KOPT-K1 (cell line): Measurements from ENCODE around the gene GATA5.

ENCODE experiments used
- H3K27ac ChIP-seq: fragments of 200-600 bp; sonication (generic); 2 replicates; pipeline ENCODE4 v1.5.1; 2016; ENCODE audit warnings: antibody characterized with exemption, mild to moderate bottlenecking, low read depth, low read length; ENCODE audit not compliant: poor library complexity, severe bottlenecking
- H3K36me3 ChIP-seq: fragments of 200-600 bp; sonication (generic); 2 replicates; pipeline ENCODE4 v1.5.1; 2017; ENCODE audit warnings: antibody characterized with exemption, mild to moderate bottlenecking, low read length, moderate library complexity; ENCODE audit not compliant: insufficient read depth
- H3K9me3 ChIP-seq: fragments of 200-600 bp; sonication (generic); 2 replicates; pipeline ENCODE4 v1.5.1; 2017; ENCODE audit warnings: antibody characterized with exemption, low read length, mild to moderate bottlenecking; ENCODE audit not compliant: insufficient read depth, poor library complexity, severe bottlenecking

The GATA5 gene

DNA sequence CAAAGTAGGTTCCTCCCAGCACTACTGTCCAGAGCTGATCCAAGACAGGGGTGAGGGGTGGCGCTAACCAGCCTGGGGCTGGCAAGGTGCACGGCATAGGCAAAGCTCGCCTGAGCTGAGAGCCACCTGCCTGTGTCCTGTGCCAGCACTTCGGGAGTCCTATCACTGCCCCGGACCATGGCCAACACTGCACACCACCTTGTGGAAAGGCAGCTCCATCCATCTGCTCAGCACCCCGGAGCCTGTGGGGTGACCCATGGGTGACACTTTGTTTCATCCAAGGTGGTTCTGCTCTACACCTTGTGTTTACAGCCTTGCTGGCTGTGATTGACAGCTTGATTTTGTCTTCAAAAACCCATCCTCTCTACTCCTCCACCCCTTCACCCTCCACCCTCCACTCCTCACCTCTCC is 32.9 kb upstream of the GATA5 start:
- Histone ChIP-seq H3K36me3 (no peaks in the 10 kb centered on the region), H3K27ac (no peak overlapping the region), H3K9me3 (no peaks in the 10 kb centered on the region)

DNA sequence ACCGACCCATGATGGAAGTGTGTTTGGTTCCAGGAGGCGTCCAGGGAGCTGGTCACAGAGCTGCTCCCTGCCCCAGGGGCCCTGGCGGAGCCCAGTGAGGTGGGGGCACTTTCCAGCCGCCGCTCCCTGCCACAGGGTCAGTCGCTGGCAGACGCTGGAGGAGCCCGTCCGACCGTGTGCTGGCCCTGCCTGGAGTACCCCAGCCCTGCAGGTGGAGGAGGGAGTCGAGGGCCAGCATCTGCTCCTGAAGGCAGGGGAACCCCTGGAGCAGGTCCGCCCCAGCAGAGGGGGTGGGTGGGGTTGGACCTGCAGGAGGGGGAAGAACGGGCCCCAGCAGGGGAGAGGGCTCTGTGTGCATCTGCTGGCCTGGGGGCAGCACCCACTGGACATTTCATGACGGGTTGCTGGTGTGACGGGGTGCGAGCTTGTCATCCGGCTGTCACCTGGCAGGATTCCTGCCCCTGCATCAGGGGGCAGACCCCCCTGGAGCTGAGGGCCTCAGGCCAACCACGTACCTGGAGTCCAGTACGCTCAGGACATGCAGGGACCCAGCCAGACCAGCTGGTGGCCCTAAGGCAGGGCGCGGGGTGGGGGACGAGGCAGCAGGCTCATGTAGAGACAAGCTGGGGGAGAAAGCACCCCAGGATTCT is 32.3 kb upstream of the GATA5 start:
- Histone ChIP-seq H3K27ac (no peak overlapping the region), H3K9me3 (no peaks in the 10 kb centered on the region), H3K36me3 (no peaks in the 10 kb centered on the region)

DNA sequence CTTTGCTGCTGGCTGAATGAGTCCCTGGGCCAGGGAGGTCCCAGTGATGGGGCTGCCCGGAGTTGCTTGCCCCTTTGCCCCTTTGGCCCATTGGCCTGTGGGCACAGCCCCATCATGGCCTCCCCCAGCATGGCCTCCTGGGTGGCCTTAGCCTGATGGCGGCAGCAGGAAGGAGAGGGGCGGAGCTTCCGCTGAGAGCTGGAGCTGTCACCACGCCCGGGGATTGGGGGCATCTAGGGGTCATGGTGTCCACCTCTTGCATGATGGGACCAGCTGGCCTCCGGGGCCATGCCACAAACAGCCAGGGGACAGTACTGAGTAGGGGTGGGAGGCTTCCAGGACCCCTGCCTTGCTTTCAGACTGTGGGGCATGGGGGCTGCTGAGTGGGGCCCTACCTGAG is 31.5 kb upstream of the GATA5 start:
- no peak overlapping the region for H3K27ac ChIP-seq
- H3K36me3 ChIP-seq, result no peaks in the 10 kb centered on the region
- H3K9me3 ChIP-seq, result no peaks in the 10 kb centered on the region

DNA sequence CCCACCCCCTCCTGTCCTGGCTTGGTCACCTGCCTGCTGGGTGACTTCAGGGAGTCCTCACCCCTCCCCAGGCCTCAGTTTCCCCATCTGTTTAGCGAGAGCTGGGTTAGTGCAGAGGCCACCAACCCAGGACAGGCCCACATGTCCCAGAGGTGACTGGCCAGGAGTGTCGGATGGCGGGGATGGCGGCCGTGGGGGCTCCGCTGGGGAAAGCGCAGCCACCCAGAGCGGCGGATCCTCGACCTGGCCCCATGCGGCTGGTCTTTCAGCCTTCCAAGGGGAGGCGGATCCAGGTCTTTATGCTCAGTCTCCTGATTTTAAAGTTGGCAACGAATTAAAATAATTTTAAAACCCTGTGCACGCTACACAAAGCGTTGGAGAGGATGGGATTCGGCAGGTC is 31.0 kb upstream of the GATA5 start:
- no peak overlapping the region for H3K27ac ChIP-seq
- no peaks in the 10 kb centered on the region for H3K36me3 ChIP-seq
- H3K9me3 ChIP-seq, result no peaks in the 10 kb centered on the region

DNA sequence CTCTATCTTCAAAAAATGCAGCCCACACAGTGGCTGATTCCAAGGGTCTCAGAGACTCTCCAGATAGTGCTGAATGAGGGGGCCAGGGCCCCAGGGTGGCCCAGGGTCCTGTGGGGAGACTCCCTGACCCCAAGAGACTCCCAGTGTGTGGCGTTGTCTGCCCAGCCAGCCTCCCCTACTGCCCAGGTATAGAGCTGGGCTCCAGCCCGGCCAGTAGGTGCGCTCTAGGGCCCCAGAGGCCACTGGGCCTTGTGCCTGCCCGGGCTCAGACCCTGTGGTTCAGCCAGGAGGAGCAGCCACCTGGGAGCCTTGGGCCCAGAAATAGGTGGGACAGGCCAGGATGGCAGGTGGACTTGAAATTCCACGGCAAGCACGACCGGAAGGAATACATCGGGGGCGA is 30.3 kb upstream of the GATA5 start:
- no peak overlapping the region for H3K27ac ChIP-seq

DNA sequence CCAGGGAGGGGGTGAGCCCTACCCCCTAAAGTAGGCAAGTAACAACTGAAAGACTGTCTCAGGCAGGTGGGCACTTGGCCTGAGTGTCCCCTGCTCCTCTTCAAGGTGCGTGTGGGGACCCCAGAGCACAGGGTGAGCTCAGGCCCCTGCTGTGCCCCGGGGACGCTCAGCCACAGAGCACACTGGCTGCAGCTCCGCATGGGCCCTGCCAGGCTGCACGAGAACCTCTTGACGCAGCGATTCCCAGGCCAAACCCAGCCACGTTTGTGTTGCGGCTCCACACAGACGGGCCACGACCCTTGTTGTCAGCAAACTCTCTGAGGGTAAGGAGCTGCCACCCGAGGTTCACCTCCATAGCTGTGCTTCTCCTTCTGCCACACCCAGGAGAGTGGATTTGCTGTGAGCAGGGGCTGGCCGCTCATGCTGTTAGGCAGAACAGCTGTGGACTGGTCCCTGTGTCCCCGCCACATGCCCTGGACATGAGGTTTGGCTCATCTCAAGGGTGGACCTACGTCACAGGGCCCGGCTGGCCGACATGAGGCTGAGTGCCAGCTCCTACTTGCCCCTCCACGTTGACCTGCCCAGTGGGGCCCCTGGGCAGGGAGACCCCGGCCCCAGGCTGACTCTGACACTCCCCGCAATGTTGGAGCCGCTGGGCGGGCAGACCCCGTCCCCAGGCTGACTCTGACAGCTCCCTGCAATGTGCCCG is 29.7 kb upstream of the GATA5 start:
- Histone ChIP-seq H3K9me3 (no peaks in the 10 kb centered on the region), H3K36me3 (no peaks in the 10 kb centered on the region), H3K27ac (no peak overlapping the region)

More for the DNA sequence above, 30.3 kb upstream of the GATA5 start:
- H3K36me3 ChIP-seq, result no peaks in the 10 kb centered on the region
- no peaks in the 10 kb centered on the region for H3K9me3 ChIP-seq

DNA sequence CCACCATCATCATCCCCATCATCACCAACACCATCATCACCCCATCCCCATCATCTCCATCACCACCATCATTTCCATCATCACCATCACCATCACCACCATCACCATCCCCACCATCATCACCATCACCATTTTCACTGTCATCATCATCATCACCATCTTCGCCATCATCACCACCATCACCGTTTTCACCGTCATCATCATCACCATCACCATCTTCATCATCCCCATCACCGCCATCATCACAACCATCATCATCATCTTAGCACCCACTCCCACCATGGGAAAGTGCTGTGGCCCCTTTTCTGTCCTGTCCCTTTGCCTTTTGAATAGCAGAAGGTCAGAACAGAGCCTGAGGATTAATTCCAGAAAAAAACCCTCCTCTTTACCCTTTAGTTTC is 28.5 kb upstream of the GATA5 start:
- Histone ChIP-seq H3K36me3 (no peaks in the 10 kb centered on the region), H3K27ac (no peak overlapping the region), H3K9me3 (no peaks in the 10 kb centered on the region)

DNA sequence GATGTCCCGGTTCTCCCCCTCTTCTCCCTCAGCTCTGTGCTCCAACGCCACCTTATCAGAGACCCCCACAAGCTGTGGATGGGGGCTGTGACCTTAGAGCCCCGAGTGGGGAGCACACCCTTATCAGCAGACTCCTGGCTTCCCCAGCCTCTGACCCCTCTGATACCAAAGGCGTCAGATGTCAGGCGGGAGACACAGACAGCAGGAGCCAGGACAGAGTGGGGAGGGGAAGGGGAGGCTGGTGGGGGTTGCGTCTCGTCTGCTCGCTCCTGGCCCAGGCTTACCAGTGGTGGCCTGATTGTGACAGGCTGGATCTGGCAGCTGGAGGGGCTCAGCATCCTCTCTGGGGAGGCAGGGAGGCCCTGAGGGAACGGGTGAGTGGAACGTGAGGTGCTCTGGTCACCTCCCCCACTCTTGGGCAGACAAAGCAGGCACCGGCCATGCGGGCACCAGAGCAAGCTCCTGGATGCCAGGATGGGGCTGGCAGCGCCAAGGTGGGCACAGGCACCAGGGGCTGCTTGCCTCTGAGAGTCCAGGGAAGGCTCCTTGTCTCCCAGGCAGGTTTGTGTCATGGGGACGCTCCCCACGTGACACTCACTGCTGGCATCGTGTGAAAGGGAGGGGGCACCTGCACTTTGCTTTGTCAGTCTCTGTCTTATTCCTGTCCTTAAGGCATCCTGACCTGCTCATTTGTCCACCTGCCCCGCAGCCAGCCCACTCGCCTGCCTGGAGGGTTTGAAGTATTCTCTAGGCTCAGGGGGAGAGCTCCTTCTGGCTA is 27.8 kb upstream of the GATA5 start:
- Histone ChIP-seq H3K36me3 (no peaks in the 10 kb centered on the region), H3K27ac (no peak overlapping the region), H3K9me3 (no peaks in the 10 kb centered on the region)

DNA sequence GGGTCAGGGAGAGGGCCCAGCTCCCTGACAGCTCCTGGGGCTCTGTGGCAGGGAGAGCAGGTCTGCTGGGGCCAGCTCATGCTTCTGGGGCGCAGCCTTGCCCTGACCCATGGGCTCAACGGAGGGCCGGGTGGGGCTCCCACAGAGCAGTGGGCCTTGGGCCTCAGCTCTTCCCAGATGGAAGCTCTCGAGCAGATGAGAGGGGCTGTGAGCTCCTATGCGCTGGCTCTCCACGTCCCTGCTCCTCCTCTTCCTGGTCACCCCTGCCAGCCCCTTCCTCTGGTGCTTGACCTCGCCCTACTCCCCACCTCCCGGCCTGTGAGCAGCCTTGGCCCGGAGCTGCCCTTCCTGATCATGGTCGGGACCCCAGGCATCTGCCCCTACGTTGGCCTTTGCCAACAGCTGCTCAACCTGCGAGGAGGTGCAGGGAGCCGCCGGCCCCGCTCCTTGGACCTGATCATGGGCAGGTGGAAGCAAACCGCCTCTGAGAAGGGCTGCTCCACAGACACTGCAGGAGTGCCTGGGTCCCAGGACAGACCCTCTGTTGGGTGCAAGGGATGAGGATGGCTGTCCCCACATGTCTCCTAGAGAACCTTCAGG is 26.8 kb upstream of the GATA5 start:
- Histone ChIP-seq H3K9me3 (no peaks in the 10 kb centered on the region), H3K27ac (no peak overlapping the region), H3K36me3 (no peaks in the 10 kb centered on the region)

DNA sequence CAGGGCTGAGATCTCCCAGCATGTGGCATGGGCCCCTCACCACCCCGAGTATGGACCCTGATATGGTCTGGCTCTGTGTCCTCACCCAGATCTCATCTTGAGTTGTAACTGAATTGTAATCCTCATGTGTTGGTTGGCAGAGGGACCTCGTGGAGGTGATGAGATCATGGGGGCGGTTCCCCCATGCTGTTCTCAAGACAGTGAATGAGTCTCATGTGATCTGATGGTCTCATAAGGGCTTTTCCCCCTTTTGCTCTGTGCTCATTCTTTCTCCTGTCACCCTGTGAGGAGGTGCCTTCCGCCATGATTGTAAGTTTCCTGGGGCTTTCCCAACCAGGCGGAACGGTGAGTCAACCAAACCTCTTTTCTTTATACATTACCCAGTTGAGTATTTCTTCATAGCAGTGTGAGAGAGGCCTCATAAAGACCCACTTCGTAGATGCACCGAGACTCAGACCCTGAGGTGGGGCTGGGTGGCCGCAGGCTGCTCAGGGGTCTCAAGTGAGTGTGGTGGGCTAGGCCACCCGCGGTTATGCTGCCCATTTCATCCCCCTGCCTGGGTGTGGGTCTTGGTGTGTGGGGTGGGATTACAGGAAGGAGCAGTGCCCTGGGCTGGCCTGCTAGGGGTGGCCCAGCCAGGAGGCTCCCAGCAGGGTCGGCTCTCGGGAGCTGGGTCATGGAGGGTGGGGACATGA is 26.2 kb upstream of the GATA5 start:
- no peaks in the 10 kb centered on the region for H3K9me3 ChIP-seq
- H3K27ac ChIP-seq, result no peak overlapping the region
- no peaks in the 10 kb centered on the region for H3K36me3 ChIP-seq

DNA sequence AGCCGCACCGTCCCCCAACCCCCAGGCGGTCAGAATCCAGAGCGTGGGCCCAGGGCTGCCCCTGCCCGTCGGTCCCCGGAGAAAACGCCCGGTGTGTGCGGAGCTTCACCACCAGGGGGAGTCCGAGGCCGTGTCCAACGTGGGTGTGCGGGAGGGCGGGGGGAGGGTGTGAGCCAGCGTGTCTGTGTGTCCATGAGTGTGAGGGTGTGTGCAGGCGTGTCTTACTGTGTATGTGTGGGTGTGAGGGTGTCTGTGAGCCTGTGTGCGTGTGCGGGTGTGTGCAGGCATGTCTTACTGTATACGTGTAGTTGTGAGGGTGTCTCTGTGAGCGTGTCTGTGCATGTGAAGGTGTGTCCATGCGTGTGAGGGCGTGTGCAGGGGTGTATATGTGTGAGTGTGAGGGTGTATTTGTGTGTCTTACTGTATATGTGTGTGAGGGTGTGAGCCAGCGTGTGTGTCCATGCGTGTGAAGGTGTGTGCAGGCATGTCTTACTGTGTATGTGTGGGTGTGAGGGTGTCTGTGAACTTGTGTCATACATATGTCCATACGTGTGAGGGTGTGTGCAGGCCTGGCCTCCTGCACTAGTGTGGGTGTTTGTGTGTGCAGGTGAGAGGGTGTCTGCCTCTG is 24.6 kb upstream of the GATA5 start:
- no peaks in the 10 kb centered on the region for H3K9me3 ChIP-seq
- no peak overlapping the region for H3K27ac ChIP-seq
- H3K36me3 ChIP-seq, result no peaks in the 10 kb centered on the region

DNA sequence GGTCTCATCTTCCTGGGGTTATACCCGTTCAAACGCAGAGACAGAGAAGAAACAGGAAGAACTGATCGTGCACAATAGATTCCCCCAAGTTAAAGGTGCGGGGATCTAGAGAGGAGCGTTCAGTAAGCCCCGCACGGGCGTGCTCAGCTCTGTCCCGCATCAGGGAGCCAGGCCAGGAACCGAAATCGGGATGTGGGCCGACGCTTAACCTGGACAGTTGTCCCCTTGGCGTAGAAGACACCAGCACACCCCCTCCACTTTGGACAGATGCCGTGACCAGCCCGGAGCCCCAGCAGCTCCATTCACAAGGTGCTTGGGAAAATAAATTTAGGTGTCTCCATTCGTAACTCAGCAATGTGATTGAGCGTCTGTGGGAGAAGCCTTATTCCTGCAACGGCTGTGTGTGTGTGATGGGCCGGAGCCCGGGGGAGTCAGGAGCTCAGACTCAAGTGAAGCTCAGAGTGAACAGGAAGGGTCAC is 24.0 kb upstream of the GATA5 start:
- Histone ChIP-seq H3K36me3 (no peaks in the 10 kb centered on the region), H3K27ac (no peak overlapping the region), H3K9me3 (no peaks in the 10 kb centered on the region)

DNA sequence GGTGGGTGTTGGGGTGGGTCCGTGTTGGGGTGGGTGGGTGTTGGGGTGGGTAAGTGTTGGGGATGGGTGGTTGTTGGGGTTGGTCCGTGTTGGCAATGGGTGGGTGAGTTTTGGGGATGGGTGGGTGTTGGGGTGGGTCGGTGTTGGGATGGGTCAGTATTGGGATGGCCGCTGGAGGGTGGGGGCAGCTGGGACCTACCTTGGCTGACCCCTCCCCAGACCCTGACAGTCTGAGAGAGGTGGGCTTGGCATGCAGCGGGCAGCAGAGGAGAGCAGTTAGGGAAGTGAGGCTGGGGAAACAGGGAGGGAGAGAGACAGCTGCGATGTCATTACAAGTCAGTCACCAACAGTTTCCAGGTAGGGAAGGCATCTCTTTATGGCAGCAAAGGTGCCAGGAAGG is 23.1 kb upstream of the GATA5 start:
- Histone ChIP-seq H3K36me3 (no peaks in the 10 kb centered on the region), H3K27ac (no peak overlapping the region), H3K9me3 (no peaks in the 10 kb centered on the region)

DNA sequence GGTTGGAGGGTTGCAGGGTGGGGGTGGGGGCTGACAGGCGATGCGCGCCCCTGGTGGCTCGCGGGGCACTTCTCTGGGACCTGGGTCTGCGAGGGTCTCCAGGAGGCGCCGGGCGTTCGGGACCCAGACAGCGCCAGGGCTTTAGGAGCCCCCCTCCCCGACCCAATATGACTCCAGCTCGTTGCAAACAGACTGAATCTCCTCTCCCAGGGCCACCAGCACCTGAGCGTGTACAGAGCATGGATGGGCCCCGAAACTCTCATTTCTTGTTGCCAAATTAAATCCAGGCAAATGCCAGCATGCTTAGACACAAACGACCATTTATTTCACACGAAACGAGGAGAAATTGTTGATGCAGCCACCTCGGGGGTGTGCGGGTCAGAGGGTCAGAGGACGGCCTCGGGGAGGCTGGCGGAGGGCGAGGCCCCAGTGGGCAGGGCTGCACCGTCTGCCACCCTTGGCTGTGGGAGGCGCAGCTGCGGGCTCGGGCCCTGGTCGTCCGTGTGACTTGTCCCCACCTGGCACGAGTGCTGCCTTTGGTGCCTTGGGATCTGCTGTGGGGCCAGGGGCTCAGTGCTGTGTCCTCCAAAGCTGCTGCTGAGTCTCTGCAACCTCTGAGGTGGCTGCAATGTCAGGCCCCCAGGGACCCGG is 20.9 kb upstream of the GATA5 start:
- no peaks in the 10 kb centered on the region for H3K9me3 ChIP-seq
- H3K27ac ChIP-seq, result no peak overlapping the region
- no peaks in the 10 kb centered on the region for H3K36me3 ChIP-seq
